A673 (cell line): ENCODE results near the gene CDYL.

Experiments used
- CTCF ChIP-seq: fragments of 300-800, 200-600 bp; sonication (generic); conservative IDR thresholded peaks from 2 replicates; pipeline ENCODE4 v1.5.1; 2017; ENCODE audit warnings: low read depth, mild to moderate bottlenecking, antibody characterized with exemption, low read length, moderate library complexity, mixed read lengths
- EZH2 ChIP-seq: fragments of 200-600 bp; sonication (generic); IDR thresholded peaks from 2 replicates; pipeline ENCODE4 v1.6.1; 2017; ENCODE audit warnings: borderline replicate concordance, low read depth, mild to moderate bottlenecking, mixed read lengths, antibody characterized with exemption, low read length; ENCODE audit not compliant: poor library complexity, severe bottlenecking

- TF ChIP-seq CTCF, result no peak
- no peak for TF ChIP-seq EZH2
Observed at GRCh38 chr6:4950836-4951533, 174.8 kb downstream of the CDYL start.
